ENCODE data around the gene NR1I2.

The NR1I2 gene

DNA sequence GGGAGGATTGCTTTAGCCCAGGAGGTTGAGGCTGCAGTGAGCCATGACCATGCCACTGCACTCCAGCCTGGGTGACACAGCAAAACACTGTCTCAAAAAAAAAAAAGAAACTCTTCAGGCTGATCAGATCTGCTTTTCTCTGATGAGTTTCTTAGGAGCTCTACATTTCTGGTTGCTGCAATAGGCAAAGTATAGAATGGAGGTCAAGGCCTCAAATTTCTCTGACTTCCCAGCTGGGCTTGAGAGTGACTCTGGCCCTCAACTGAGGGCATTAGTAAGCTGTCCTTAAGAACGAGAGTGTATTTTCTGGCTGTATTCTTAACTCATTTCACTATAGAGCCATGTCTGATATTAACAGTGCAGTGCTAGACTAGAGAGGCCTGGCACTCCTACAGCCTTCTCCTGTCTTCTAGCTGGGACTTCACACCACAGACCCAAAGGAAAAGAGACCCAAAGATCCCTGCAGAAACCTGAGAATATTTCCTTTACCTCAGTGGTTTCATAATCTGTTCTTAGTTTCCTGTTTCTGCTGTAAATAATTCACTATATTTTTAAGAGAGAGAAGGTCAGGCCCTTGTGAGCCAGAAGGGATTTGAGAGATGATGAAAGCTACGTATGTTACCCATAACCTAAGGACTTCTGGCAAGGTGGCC is 2.0 kb upstream of the NR1I2 start:
- DNase-seq: no peak

DNA sequence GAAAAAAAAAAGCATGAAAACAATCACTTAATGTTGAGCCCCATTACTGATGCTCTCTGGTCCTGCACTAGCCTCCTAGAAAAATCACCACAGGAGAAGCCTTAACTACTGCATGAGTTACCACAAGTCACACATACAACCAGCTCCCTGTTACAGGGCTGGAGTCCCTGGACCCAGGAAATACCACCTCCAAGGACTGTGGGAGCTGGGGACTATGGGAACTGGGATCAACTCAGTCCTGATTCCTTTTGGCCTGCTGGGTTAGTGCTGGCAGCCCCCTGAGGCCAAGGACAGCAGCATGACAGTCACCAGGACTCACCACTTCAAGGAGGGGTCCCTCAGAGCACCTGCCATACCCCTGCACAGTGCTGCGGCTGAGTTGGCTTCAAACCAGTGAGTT is 559 bp downstream of the NR1I2 start:
- no peak for DNase-seq

DNA sequence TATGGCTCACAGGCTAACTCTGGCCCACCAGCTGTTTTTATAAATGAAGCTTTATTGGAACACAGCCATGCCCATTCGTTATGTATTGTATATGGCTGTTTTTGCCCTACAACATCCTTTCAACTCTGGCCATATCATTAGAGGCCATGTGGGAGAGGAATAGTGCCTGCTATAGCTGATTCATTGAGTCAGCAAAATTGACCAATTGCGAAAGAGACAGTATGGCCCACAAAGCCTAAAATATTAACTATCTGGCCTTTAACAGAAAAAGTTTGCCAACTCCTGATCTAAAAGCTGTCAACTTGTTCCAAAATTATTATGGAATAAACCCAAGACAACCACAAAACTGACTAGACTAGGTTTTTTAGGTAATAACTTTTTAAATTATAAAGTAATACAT is 1.4 kb downstream of the NR1I2 start:
- DNase-seq: no peak

DNA sequence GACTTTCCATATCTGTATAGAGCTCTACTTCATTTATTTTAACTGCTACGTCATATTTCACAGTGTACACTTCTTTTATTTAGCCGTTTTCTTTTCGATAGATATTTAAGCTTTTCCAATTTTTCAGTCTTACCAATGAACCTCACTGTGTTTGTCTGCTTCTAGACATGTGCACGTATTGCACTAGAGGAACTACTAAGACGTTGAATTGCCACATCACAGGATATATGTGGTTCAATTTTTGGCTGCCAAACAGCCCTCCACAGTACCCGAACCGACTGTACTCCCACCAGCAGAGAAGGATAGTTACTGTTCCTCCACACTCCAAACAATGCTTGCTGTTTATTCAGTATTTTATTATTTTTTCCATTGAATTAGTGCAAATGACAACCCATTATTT is 2.0 kb downstream of the NR1I2 start:
- DNase-seq: no peak

DNA sequence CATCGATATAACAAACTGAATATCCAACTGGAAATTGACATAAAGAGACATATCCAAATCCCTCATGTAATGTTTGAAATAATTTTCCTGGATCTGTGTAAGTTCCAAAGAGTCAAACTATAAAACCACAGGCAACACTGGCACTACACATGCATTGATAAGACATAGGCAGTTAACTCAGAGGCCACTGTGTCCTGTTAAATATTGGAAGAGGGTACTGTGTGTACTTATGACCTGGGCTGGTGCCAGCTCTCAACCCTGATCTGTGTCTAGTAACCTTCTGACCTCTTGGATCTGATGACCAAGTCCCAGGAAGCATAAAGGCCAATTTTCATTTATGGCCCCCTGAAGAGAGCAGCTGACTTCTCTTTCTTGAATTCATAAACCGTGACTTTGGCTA is 4.5 kb downstream of the NR1I2 start:
- no peak for DNase-seq

DNA sequence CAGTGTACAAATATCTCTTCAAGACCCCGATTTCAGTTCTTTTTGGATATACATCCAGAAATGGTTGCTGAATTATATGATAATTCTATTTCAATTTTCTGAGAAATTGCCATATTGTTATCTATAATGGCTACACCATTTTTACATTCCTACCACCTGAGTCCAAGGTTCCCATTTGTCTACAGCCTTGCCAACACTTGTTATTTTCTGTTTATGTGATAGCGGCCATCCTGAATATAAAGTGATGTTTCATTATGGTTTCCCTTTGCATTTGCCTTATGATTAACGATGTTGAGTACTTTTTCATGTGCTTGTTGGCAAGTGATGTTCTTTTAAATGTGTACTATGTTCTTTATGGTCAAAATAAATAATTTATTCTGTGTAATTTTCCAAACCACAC is 8.5 kb downstream of the NR1I2 start:
- DNase-seq: no peak

DNA sequence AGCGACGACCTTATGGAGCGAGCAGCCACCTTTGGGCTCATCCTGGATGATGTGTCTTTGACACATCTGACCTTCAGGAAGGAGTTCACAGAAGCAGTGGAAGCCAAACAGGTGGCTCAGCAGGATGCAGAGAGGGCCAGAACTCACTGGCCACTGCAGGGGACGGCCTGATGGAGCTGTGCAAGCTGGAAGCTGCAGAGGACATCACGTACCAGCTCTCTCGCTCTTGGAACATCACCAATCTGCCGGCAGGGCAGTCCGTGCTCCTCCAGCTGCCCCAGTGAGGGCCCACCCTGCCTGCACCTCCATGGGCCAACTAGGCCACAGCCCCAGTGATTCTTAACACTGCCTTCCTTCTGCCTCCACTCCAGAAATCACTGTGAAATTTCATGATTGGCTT is 10.4 kb downstream of the NR1I2 start:
- no peak for DNase-seq

DNA sequence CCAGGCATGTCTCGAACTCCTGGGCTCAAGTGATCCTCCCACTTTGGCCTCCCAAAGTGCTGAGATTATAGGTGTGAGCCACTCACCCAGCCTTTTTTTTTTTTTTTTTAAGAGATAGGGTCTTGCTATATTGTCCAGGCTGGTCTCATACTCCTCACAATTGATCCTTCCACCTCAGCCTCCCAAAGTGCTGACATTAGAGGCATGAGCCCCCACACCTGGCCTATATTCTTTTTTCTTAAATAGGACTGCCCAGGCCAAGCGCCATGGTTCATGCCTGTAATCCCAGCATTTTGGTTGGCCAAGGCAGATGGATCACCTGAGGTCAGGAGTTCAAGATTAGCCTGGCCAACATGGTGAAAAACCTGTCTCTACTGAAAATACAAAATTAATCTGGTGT is 12.5 kb downstream of the NR1I2 start:
- no peak for DNase-seq

DNA sequence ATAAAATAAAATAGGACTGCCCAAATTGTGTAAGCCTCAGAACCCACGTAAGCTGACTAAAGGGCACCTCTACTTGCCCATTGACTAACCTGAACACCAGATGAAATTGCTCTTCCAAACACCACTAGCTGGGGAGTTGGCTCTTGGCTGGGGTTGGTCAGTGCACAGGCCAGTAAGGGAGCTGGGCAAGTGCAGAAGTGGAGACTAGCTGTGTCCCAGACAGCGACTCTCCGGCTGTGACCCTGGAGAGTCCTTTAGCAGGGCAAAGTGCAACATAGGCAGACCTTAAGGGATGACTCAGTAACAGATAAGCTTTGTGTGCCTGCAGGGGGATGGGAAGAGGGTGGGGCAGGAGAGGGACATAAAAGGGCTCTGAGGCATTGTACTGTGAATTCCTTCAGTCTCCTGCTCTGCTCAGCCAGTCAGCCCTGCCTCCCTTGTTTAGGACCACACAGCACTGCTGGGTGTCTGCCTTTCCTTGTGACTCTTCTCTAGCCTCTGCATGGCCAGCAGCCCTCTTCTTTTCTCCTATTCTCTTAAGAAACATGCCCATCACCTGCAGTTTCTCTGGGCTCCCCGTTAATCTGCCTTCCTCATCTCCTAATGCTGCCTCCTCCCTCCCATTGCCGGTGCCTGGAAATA is 13.2 kb downstream of the NR1I2 start:
- DNase-seq: no peak

DNA sequence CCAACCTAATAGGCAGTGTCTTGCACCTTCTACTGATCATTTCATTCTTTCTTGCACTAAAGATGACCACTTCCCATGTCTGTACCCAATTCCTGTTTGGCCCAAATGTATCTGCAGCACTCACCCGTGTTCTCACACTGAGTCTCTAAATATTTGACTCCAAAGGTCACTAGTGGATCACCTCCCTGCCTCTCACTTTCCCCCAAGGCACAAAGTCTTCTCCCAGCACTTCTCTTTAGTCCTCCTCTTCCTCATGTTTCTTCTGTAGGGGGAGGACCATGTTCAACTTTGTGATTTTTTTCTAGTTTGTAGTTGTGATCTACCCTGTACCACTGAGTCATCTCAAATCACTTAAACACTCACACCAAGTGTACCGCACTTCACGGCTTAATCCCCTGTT is 13.9 kb downstream of the NR1I2 start:
- no peak for DNase-seq

DNA sequence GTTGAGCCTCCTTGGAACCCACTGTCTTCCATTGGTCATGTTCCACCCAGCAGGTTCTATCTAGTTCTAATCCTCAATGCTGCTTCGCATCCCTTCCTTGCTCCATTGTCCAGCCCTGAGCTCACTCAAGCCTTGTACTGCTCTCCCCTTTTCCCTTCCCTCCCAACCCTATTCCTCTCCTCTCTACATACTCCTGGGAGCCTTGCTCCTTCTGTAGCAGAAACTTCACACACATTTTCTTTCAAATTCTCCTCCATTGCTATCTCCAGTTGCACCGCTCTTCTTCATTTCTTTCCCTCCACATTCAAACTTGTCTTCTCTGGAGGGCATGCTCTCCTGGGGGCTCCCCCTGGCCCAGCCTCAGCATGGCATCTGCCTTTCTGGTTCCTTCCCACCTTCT is 14.5 kb downstream of the NR1I2 start:
- DNase-seq: no peak

DNA sequence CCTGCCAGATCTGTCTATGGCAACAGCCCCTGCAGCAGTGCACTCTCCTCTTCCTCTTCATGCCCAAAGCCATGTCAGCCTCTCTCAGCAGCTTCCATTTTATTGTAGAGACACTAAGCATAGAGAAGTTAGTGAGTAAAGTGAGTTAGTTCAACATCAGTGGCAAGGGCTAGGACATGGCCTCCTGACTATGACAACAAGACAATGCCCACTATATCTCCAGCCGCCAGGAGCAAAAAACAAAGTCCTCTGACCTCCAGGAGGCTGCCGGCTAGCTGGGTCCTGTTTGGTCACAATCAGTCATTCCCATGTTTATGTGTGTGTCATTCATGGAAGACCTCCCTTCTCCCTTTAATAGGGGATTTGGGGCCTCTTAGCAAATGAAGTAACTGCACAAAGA is 14.9 kb downstream of the NR1I2 start:
- no peak for DNase-seq

DNA sequence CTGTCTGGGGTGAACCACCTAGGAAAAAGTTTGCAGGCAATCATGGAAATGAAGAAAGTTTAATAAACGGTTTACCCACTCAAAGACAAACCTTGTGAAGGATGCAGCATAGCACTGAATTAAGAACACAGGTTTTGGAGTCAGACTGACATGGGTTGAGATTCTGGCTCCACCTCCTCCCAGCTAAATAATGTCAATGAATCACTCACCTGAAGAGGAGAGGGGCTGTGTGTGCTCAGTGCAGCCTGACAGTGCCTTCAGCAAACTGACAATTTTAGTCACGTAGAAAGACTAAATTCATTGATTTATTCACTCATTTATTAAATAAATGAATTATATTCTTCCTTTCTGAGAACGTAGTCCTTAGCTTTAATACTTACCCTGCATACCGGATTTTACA is 18.9 kb downstream of the NR1I2 start:
- DNase-seq: no peak

DNA sequence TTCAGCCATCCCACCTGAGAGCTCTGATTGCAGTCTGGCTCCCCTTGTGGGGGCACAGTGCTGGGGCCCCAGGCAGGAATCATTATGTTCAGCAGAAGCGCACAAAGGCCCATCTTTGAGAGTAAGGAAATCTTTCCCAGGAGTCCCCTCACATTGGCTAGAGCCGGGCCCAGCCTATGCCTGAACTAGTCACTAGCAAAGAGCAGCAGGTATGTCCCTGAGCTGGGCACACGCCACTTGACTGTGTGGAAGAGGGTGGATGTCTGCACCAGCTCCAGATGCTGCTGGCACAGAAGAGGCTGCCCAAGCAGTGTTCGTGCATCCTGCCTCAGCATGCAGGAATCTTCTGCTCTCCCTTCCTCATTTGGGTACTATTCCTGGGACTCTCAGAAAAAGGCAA is 26.3 kb downstream of the NR1I2 start:
- DNase-seq: no peak

DNA sequence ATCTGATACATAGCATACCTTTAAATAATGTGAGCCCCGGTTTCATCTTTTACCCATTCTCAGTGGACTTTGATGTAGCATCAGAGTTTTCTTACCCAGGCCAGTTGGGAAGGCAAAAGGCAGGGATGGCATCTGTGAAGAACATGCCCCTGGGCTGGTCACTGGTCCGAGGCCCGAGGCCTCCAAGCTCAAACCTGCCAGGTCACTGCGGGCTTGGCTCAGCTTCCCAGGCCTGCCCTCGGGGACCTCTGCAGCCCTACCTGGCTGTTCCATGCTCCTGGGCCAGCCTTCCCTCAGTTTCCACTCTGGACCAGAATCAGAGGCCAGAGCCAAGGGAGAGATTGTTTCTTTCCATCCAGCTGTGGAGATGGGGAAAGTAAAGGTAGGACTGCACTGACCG is 26.9 kb downstream of the NR1I2 start:
- DNase-seq: no peak

DNA sequence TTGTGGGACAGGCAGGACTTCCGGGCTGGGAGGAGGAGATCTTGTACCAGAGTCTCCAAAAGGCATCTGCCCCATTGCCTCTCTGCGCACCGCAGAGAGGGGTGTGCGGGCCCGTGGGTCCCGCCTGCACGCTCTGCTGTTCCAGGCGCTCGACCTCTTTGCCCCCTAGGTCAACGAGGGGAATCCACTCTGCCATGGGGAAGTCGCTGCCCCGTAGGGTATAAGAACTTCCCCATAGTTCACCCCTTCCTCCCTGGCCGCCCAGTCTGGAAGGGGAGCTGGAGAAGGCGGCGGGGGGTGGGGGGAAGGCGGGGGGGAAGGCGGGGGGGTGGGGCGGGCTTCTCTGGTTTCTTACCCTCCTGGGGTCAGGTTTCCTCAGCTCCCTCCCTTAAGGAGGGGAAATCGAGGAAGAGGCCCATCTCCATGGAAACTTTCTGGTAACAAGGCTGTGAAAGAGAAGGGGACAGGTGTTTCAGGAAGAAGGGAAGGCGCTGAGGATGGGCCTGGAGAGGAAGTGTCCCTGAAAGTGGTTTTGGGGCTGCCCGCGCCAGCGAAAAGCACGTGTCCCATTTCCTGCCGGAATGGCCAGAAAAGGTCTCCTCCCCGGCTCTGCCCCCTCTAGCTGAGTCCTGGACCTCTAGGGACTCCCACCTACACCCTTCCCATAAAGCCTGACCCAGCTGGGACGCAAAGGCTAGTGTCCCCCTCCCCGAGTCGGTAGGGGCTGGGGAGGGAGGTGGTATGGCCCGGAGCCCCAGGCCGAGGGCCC is 27.5 kb downstream of the NR1I2 start:
- DNase-seq: peak; percentile 13 to 41

DNA sequence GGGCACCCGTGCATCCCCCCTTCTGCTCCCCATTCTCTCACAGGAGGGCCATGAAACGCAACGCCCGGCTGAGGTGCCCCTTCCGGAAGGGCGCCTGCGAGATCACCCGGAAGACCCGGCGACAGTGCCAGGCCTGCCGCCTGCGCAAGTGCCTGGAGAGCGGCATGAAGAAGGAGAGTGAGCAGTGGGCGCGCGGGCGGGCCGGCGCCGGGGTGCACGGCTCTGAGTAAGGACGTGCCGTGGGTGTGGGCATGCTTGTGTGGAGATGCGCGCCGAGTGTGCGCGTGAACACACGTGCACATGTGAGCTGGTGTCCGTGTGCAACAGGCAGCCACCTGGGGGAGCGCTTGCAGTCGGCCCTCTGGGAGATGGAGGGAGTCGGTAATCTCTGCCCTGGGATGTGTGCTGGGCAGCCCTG is 28.1 kb downstream of the NR1I2 start:
- DNase-seq: peak; percentile 55 to 65

DNA sequence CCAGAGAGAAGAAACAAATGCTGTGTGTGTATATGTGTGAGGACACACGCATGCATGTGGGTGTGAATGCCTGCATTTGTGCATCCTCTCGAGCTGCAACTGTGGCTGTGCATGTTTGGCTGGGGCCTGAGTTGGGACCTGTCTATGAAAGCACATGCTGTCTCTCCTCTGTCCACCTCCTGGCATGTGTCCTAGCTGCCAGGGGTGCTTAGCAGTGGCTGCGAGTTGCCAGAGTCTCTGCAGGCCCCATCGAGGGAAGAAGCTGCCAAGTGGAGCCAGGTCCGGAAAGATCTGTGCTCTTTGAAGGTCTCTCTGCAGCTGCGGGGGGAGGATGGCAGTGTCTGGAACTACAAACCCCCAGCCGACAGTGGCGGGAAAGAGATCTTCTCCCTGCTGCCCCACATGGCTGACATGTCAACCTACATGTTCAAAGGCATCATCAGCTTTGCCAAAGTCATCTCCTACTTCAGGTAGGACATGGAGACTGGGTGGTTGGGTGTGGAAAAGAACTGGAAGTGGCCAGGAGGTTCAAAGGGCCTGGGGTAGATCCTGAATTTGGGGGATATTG is 30.7 kb downstream of the NR1I2 start:
- no peak for DNase-seq

DNA sequence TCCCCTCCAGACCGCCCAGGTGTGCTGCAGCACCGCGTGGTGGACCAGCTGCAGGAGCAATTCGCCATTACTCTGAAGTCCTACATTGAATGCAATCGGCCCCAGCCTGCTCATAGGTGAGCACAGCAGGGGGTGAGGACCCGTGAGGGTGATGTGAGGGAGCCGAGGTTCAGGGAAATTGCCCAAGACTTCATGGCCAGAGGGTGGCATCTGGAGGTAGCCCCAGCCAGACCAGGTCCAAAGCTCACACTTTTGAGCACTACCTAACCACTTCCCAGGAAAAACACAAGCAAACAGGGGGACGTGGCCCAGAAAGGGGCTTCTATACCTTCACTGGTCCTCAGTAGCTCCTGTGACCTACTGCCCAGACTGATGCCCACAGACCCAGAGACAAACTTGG is 33.8 kb downstream of the NR1I2 start:
- no peak for DNase-seq

DNA sequence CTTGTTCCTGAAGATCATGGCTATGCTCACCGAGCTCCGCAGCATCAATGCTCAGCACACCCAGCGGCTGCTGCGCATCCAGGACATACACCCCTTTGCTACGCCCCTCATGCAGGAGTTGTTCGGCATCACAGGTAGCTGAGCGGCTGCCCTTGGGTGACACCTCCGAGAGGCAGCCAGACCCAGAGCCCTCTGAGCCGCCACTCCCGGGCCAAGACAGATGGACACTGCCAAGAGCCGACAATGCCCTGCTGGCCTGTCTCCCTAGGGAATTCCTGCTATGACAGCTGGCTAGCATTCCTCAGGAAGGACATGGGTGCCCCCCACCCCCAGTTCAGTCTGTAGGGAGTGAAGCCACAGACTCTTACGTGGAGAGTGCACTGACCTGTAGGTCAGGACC is 35.2 kb downstream of the NR1I2 start:
- no peak for DNase-seq

DNA sequence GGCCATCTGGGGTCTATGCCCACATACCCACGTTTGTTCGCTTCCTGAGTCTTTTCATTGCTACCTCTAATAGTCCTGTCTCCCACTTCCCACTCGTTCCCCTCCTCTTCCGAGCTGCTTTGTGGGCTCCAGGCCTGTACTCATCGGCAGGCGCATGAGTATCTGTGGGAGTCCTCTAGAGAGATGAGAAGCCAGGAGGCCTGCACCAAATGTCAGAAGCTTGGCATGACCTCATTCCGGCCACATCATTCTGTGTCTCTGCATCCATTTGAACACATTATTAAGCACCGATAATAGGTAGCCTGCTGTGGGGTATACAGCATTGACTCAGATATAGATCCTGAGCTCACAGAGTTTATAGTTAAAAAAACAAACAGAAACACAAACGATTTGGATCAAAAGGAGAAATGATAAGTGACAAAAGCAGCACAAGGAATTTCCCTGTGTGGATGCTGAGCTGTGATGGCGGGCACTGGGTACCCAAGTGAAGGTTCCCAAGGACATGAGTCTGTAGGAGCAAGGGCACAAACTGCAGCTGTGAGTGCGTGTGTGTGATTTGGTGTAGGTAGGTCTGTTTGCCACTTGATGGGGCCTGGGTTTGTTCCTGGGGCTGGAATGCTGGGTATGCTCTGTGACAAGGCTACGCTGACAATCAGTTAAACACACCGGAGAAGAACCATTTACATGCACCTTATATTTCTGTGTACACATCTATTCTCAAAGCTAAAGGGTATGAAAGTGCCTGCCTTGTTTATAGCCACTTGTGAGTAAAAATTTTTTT is 35.9 kb downstream of the NR1I2 start:
- no peak for DNase-seq

DNA sequence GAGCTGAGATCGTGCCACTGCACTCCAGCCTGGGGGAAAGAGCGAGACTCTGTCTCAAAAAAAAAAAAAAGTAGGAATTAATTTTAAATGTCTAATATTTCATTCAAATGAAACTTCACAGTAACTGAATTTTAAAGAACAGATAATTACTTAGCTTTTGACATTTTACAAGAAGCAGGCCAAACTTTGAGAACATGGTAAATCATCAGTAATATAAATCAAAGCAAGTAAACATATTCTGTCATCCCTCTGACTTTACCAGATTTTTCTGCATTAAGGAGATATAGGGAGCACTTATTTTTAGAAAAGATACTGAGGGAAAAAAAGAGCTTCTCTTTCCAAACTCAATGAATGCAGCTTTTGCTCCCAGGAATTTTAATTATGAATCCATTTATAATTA is 37.0 kb downstream of the NR1I2 start:
- no peak for DNase-seq

DNA sequence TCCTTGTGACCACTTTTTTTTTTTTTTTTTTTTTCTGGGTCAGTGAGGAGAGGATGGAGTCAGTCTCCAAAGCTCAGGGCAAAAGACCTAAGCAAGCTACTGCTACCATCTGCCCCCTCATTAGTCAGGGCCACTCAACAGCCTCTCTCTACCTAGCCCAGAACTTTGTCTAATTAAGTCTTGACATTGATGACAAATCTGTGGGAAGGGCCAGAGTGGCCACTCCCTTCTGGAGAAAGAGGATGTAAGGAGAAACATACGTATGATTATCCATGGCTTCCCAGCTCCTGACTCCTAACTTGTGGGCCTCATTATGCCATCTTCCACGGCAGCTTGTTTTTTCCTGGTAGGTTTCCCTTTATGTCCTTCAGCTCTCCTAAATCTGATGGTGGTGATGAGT is 37.9 kb downstream of the NR1I2 start:
- DNase-seq: no peak

All from activated CD4-positive, alpha-beta T cell treated with anti-CD3 and anti-CD28 coated beads, Interleukin-2, amount 50 U/mL, for 48 hours (primary cell).